Vagina (tissue), 2 donors: Measurements from ENCODE around the gene IRX5.

ENCODE experiments used
- POLR2A ChIP-seq, 2 donors: fragments of 450-650 bp; IDR thresholded peaks; one replicate each; pipeline ENCODE4 v1.6.1; 2017; ENCODE audit warnings: antibody characterized with exemption in 2 of 2, mild to moderate bottlenecking in 2 of 2, moderate library complexity in 2 of 2
- POLR2AphosphoS5 ChIP-seq, 2 donors: sonication (generic); formaldehyde crosslinking; IDR thresholded peaks; one replicate each; pipeline ENCODE4 v1.9.0; 2017; ENCODE audit warnings: antibody characterized with exemption in 2 of 2, mild to moderate bottlenecking in 2 of 2, low read depth in 1 of 2; ENCODE audit not compliant: insufficient read depth in 1 of 2
- TF ChIP-seq, protein P1 (sequence below), 3 experiments: fragments of 450-650 bp in 2 of 3; fragments of 200-600 bp in 1 of 3; sonication (generic) in 1 of 3; IDR thresholded peaks; one replicate each; pipeline ENCODE4 v1.5.1; 2017 to 2019; ENCODE audit warnings: antibody characterized with exemption in 3 of 3, mild to moderate bottlenecking in 2 of 3, moderate library complexity in 2 of 3

DNA sequence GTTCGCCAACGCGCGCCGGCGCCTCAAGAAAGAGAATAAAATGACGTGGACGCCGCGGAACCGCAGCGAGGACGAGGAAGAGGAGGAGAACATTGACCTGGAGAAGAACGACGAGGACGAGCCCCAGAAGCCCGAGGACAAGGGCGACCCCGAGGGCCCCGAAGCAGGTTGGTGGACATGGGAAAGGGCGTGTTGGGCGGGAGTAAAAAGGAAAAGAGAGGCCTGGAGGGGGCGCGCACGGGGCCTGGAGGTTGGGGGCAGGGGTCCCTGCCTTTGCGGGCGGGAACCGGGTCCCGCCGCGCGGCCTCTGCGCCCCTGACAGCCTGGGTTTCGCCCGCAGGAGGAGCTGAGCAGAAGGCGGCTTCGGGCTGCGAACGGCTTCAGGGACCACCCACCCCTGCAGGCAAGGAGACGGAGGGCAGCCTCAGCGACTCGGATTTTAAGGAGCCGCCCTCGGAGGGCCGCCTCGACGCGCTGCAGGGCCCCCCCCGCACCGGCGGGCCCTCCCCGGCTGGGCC lies 2.1 kb downstream of the IRX5 start:
- no peak for TF ChIP-seq POLR2A (IDR thresholded peaks at IDR 0.05)
- TF ChIP-seq, protein P1, sequence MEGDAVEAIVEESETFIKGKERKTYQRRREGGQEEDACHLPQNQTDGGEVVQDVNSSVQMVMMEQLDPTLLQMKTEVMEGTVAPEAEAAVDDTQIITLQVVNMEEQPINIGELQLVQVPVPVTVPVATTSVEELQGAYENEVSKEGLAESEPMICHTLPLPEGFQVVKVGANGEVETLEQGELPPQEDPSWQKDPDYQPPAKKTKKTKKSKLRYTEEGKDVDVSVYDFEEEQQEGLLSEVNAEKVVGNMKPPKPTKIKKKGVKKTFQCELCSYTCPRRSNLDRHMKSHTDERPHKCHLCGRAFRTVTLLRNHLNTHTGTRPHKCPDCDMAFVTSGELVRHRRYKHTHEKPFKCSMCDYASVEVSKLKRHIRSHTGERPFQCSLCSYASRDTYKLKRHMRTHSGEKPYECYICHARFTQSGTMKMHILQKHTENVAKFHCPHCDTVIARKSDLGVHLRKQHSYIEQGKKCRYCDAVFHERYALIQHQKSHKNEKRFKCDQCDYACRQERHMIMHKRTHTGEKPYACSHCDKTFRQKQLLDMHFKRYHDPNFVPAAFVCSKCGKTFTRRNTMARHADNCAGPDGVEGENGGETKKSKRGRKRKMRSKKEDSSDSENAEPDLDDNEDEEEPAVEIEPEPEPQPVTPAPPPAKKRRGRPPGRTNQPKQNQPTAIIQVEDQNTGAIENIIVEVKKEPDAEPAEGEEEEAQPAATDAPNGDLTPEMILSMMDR (IDR thresholded peaks at IDR 0.05) = no peak
- no peak for TF ChIP-seq POLR2AphosphoS5 (IDR thresholded peaks at IDR 0.05; ENCODE audit: insufficient read depth in 1 of 2, low read depth in 1 of 2)
